Measurements from ENCODE around the gene MACO1.

DNA sequence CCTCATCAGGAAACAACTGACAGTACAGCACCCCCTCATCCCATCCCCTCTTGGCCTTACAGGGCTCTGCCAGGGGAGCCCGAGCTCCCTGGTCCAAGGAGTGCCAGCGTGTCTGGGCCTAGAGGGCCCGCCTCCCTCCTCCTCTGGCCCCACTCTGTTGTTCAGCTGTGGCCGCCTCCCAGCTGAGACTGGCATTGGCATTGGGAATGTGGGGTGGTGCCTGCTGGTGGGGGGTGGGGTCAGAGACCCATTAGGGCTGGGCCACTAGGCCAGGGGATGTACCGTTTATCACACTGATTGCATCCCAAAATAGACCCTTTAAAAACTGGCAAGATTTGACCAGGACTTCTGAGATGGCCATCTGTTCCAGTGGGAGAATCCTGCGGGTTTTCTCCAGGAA, 114.1 kb downstream of the MACO1 start:
- TF ChIP-seq, protein P1, sequence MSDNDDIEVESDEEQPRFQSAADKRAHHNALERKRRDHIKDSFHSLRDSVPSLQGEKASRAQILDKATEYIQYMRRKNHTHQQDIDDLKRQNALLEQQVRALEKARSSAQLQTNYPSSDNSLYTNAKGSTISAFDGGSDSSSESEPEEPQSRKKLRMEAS (IDR thresholded peaks at IDR 0.05) = no peak
- TF ChIP-seq FOXM1 (IDR thresholded peaks at IDR 0.05; ENCODE audit: borderline replicate concordance, low read depth) = no peak
- no peak for TF ChIP-seq NFIC (IDR thresholded peaks at IDR 0.05)
- TF ChIP-seq YY1 (IDR thresholded peaks at IDR 0.05; ENCODE audit: low read depth) = no peak
- no peak for TF ChIP-seq EP300 (IDR thresholded peaks at IDR 0.05; ENCODE audit: borderline replicate concordance)
- TF ChIP-seq RAD21 (IDR thresholded peaks at IDR 0.05; ENCODE audit: low read depth) = no peak
- TF ChIP-seq TAF1 (IDR thresholded peaks at IDR 0.05; ENCODE audit: low read depth) = no peak
